SU-DHL-6 (cell line): ENCODE data around the gene NKX2-3.

Experiments
- H2AFZ ChIP-seq: fragments of 200-600 bp; sonication (generic); 2 replicates; pipeline ENCODE4 v1.6.1; 2014; ENCODE audit warnings: low read depth, mild to moderate bottlenecking, moderate library complexity, mixed read lengths, antibody characterized with exemption, low read length; ENCODE audit not compliant: severe bottlenecking
- H3F3A ChIP-seq: fragments of 200-600 bp; shearing (Covaris generic); 2 replicates; pipeline ENCODE4 v1.6.0; 2016; ENCODE audit warnings: antibody characterized with exemption, mild to moderate bottlenecking; ENCODE audit not compliant: insufficient read depth
- H3K27ac ChIP-seq: fragments of 200-600 bp; sonication (generic); 2 replicates; pipeline ENCODE4 v1.5.1; 2016; ENCODE audit warnings: low read depth, mild to moderate bottlenecking, low read length, moderate library complexity, mixed read lengths
- H3K27me3 ChIP-seq: fragments of 200-600 bp; sonication (generic), shearing (Covaris generic); 2 replicates; pipeline ENCODE4 v1.6.0; 2014; ENCODE audit warnings: mild to moderate bottlenecking, low read length
- H3K36me3 ChIP-seq: fragments of 200-600 bp; sonication (generic); 2 replicates; pipeline ENCODE4 v1.6.1; 2014; ENCODE audit warnings: mild to moderate bottlenecking, low read length, mixed read lengths
- H3K4me2 ChIP-seq: fragments of 300-600, 200-600 bp; shearing (Covaris generic), sonication (generic); 2 replicates; pipeline ENCODE4 v1.6.0; 2014; ENCODE audit warnings: low read length, low read depth, mild to moderate bottlenecking; ENCODE audit not compliant: poor library complexity, severe bottlenecking
- H3K4me3 ChIP-seq: fragments of 200-600 bp; sonication (generic); 2 replicates; pipeline ENCODE4 v1.5.1; 2014; ENCODE audit warnings: antibody characterized with exemption, low read length, mild to moderate bottlenecking, mixed read lengths; ENCODE audit not compliant: insufficient read depth, poor library complexity, severe bottlenecking
- H3K79me2 ChIP-seq: fragments of 200-600 bp; sonication (generic); 2 replicates; pipeline ENCODE4 v1.6.1; 2014; ENCODE audit warnings: mild to moderate bottlenecking, low read length, moderate library complexity; ENCODE audit not compliant: insufficient read depth
- H3K9ac ChIP-seq: fragments of 200-600 bp; sonication (generic); 2 replicates; pipeline ENCODE4 v1.7.0; 2014; ENCODE audit warnings: mild to moderate bottlenecking, low read length
- H3K9me2 ChIP-seq: fragments of 200-600 bp; sonication (generic); replicated peaks from 2 replicates; pipeline ENCODE4 v1.6.1; 2014; ENCODE audit warnings: low read length; ENCODE audit not compliant: insufficient read depth
- H3K9me3 ChIP-seq: fragments of 200-600 bp; sonication (generic); 2 replicates; pipeline ENCODE4 v1.6.1; 2014; ENCODE audit warnings: low read length, mixed read lengths; ENCODE audit not compliant: insufficient read depth
- H4K20me1 ChIP-seq: fragments of 200-600 bp; sonication (generic); 2 replicates; pipeline ENCODE4 v1.6.1; 2014; ENCODE audit warnings: low read depth, mild to moderate bottlenecking, antibody characterized with exemption, low read length, moderate library complexity, mixed read lengths
- EZH2phosphoT487 ChIP-seq: fragments of 200-600 bp; sonication (generic), shearing (Covaris generic); conservative IDR thresholded peaks from 2 replicates; pipeline ENCODE4 v1.6.1; 2018; ENCODE audit warnings: mild to moderate bottlenecking, antibody characterized with exemption, low read length, moderate library complexity, mixed read lengths
- TF ChIP-seq, protein P1 (sequence below): fragments of 200-600 bp; sonication (generic); IDR thresholded peaks from one replicate; pipeline ENCODE4 v1.5.1; 2017; ENCODE audit warnings: antibody characterized with exemption, mild to moderate bottlenecking, low read length, moderate library complexity; ENCODE audit not compliant: insufficient read depth, poor library complexity, severe bottlenecking

NKX2-3 gene

DNA sequence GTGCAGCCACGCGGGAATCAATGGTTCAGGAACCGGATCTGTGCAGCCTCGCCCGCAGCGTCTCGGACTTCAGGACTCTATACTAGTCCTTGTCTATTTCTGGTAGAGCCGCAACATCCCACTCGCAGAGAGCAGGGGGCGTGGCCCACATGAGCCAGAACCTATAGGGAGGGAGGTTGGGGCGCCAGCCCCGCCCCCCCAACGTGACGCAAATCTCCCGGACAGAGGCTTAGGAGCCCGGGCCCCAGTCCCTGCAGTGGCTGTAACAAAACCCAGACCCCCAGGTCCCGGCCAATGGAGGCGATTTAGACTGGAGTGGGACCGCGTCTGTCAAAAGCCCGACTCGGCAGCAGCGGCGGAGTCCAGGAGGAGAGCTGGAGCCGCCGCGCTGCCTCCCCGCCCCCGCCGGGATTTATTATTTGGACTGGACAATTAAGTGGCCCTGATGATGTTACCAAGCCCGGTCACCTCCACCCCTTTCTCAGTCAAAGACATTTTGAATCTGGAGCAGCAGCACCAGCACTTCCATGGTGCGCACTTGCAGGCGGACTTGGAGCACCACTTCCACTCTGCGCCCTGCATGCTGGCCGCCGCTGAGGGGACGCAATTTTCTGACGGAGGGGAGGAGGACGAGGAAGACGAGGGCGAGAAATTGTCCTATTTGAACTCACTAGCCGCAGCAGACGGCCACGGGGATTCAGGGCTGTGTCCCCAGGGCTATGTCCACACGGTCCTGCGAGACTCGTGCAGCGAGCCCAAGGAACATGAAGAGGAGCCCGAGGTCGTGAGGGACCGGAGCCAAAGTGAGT, at the start of gene NKX2-3:
Gene NKX2-3 (plus strand): TSS at position 256 of the 809 bp plus-strand sequence. CDS start 190 bp downstream, at position 446.
- H3K79me2 ChIP-seq = no peaks in the 10 kb centered on the region
- no peaks in the 10 kb centered on the region for H3K27me3 ChIP-seq
- no peaks in the 10 kb centered on the region for H3F3A ChIP-seq
- no peaks in the 10 kb centered on the region for H3K9me2 ChIP-seq
- no peaks in the 10 kb centered on the region for H3K36me3 ChIP-seq
- H3K27ac ChIP-seq = no peak within 1 kb of the TSS
- no peaks in the 10 kb centered on the region for H3K9me3 ChIP-seq
- H3K9ac ChIP-seq = no peak within 1 kb of the TSS
- no peak within 1 kb of the TSS for H3K4me3 ChIP-seq
- H3K4me2 ChIP-seq = no peak within 1 kb of the TSS
- H2AFZ ChIP-seq = no peak within 1 kb of the TSS
- no peaks in the 10 kb centered on the region for H4K20me1 ChIP-seq
- no peak for TF ChIP-seq EZH2phosphoT487
- TF ChIP-seq, protein P1, sequence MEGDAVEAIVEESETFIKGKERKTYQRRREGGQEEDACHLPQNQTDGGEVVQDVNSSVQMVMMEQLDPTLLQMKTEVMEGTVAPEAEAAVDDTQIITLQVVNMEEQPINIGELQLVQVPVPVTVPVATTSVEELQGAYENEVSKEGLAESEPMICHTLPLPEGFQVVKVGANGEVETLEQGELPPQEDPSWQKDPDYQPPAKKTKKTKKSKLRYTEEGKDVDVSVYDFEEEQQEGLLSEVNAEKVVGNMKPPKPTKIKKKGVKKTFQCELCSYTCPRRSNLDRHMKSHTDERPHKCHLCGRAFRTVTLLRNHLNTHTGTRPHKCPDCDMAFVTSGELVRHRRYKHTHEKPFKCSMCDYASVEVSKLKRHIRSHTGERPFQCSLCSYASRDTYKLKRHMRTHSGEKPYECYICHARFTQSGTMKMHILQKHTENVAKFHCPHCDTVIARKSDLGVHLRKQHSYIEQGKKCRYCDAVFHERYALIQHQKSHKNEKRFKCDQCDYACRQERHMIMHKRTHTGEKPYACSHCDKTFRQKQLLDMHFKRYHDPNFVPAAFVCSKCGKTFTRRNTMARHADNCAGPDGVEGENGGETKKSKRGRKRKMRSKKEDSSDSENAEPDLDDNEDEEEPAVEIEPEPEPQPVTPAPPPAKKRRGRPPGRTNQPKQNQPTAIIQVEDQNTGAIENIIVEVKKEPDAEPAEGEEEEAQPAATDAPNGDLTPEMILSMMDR = no peak

DNA sequence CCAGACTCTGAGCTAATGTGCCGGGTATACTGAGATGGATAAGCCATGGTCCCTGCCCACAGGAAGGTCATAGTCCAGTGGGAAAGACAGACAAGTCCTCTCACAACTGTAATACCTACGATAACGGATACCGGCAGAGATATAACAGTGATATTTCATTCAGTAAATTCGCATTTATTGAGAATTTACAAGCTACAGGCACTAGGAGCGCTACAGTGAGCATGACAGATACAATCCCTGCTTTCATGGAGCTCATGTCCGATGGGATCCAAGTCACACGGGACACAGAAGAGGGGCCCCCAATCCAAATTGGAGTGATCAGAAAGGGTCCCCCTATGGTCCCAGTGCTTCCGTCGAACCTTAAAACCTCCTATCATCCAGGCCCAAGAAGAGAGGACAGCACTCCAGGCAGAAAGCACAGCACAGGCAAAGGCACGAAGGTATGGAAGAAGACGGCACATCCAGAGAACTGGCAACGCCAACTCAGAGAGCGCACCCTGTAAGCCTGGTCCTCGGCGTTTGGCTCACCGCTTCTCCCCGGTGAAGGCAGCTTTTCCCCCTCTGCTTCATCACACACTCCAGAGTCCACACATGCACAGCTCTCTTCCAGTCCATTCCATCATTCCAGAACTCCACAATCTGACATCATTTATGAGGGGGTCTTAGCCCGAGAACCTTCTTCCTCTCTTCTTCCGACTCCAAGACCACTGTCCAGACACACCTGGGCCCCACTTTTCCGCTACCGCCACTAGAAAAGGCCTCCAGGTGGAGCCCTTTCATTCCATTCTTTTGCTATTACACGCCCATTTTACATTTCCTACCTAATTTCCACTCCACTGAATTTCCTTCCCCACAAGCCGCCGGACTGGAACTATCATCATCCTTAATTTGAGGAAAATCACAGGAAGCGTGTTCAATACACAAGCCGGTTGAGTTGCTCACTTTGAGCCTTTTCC, 47.8 kb upstream of the NKX2-3 start:
- Histone ChIP-seq H3K9ac (no peak overlapping the region), H3K36me3 (no peaks in the 10 kb centered on the region), H3F3A (no peaks in the 10 kb centered on the region), H3K27ac (no peak overlapping the region), H3K4me3 (no peak overlapping the region), H3K79me2 (no peaks in the 10 kb centered on the region), H3K9me3 (no peaks in the 10 kb centered on the region), H3K4me2 (no peak overlapping the region), H3K9me2 (no peaks in the 10 kb centered on the region), H2AFZ (no peak overlapping the region), H3K27me3 (no peaks in the 10 kb centered on the region), H4K20me1 (no peaks in the 10 kb centered on the region)
- TF ChIP-seq, protein P1 = no peak
- no peak for TF ChIP-seq EZH2phosphoT487

DNA sequence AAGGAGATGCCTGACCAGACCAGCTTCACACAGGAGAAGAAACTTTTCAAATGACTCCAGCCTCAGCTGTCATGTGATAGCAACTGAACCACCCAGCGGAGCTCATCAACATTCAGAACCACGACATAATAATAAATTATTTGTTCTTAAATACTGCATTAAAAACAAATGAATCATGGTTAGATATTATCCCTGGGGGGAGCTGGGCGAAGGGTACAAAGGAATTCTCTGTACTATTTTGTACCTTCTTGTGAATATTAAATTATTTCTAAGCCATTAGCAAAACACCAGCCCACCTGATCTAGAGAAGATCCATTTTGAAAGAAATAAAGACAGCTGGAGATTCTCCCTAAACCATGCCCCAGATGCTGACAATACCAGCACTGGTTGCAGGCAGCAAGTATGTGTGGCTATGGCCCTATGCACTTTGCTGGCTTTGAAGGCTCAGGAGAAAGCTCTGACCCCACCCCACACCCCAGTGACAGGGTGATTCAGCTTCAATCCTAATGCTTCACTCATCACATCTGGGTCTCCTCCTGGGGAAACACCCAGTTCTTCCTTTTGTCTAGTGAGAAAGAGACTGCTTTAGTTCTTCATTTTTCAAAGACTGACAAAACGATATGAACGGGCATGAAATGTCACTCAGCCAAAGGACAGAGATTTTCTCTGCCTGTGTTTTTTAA, 45.5 kb upstream of the NKX2-3 start:
- no peaks in the 10 kb centered on the region for H3K36me3 ChIP-seq
- no peaks in the 10 kb centered on the region for H4K20me1 ChIP-seq
- TF ChIP-seq EZH2phosphoT487 = no peak
- TF ChIP-seq, protein P1 = no peak
- H3K4me3 ChIP-seq = no peak overlapping the region
- H3K9me2 ChIP-seq = no peaks in the 10 kb centered on the region
- H3F3A ChIP-seq = no peaks in the 10 kb centered on the region
- H3K9me3 ChIP-seq = no peaks in the 10 kb centered on the region
- H3K9ac ChIP-seq = no peak overlapping the region
- no peak overlapping the region for H2AFZ ChIP-seq
- no peak overlapping the region for H3K4me2 ChIP-seq
- H3K79me2 ChIP-seq = no peaks in the 10 kb centered on the region
- H3K27me3 ChIP-seq = no peaks in the 10 kb centered on the region
- H3K27ac ChIP-seq = no peak overlapping the region
